G401.6 (cell line): ENCODE results near the gene KRTAP4-12.
"Not testable (repeated sequence)": the region's sequence is repeated elsewhere in the genome, so short reads cannot be mapped to it uniquely, and the experiment has no call there.

Source experiments
- FAIRE-seq: peaks from 2 replicates; lab custom pipeline; 2012; peaks lifted over from hg19 to GRCh38; lab: Jason Lieb, UNC

Gene KRTAP4-12

DNA sequence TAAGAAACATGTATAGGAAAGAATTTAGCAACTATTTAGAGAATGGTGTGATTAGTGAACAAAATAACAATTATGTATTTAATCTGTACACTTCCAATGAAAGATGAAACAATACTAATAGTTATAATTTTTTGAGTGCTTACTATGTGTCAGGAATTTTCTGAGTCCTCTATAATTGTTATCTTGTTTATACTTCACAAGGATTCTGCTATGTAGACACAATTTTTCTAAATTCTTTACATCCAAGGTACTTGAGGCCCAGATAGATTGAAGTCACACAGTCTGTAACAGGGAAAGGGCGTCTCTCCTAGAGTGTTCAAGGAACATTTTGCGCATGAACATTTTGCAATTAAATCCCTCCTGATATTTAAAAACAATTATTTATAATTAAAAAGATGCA, 1.1 kb upstream of the KRTAP4-12 start:
- FAIRE-seq: no peak

DNA sequence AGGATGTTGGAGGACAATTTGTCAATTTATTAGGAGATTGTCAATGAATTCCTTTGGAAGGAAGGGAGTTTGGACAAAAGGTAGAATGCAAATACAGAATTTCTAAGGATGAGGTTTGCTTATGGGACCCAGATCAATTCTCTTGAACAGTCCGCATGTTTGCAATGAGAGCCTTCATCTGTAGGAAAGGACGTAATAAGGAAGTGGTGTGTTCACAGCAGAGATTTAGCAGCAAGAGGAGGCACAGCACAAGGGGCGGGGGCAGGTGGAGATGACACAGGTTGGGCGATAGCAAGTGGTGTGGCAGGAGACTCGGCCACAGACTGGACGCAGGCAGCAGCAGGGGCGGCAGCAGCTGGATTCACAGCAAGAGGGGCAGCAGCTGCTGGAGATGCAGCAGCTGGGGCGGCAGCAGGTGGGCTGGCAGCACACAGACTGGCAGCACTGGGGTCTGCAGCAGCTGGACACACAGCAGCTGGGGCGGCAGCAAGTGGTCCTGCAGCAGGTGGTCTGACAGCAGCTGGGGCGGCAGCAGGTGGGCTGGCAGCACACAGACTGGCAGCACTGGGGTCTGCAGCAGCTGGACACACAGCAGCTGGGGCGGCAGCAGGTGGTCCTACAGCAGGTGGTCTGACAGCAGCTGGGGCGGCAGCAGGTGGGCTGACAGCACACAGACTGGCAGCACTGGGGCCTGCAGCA, 541 bp downstream of the KRTAP4-12 start:
- not testable (repeated sequence) for FAIRE-seq

DNA sequence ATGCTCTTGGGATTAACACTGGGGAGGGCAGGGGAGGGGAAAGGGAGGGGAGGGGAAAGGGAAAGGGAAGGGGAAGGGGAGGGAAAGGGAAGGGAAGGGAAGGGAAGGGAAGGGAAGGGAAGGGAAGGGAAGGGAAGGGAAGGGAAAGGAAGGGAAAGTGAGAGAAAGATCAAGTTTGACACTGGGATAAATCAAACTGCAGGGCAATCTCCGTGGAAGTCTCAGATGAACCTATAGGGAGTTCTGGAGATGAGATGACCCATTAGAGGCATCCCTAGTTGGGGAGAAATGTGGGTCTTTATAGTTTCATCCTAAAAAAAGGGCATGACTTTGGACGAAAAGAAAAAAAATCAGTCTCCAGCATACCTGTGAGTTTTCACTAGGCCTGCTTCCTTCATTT, 2.2 kb downstream of the KRTAP4-12 start:
- no peak for FAIRE-seq

DNA sequence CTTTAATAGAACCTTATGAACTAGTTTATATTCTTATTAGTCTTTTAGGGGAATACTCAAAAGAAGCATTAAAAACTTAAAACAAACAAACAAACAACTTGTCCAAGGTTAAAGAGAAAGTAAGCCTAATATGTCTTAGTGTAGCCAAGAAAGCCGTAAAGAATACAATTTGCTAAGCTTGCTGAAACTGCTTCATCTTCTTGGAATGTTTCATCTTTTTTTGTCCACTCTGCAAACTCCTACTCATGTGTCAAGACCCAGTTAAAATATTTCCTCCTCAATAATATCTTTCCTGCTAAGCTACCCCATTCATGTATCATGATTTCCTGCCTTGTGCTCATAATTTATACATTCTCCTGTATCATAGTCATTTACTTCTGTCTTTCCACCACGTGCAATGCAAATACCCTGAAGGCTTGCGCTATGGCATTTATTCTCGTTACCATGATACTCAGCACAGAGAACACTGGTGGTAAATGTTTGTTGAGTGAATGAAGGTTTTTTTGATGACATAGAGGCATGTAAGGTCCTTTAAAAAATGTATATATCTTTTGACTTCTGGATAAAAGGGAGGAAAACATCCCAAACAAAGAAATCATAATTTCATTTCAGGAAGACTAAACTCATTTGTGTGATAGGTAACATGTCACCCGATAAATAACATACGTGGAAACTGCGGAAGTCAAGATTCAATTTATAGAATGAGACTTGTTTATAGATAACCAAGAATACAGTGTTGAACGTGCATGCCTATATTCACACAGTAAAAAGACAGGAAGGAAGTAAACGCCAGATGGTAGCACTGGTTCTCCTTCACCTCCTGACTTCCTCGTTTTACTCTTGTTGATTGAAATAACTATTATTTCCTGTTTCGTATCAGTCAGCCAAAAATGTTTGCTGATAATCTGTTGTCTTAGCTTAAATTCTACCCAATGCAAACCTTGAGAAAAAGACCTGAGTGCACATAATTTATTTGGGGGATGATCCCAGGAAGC, 4.0 kb downstream of the KRTAP4-12 start:
- FAIRE-seq: peak; percentile 95

DNA sequence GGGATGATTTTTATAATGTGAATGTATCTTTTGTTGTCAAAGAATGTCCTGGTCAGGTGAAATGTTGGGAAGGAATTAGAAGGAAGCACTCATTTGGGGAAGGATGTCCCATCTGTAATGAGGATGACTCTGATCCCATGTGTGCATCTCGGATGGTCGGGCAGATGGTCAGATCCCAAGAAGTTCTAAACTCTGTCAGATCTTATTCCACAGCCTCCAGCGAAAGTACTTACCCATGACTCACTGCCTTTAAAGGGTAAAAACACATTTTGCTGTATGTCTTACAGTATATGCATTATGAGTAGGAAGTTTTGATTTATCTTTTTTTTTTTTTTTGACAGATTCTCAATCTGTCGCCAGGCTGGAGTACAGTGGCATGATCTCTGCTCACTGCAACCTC, 5.3 kb downstream of the KRTAP4-12 start:
- no peak for FAIRE-seq

DNA sequence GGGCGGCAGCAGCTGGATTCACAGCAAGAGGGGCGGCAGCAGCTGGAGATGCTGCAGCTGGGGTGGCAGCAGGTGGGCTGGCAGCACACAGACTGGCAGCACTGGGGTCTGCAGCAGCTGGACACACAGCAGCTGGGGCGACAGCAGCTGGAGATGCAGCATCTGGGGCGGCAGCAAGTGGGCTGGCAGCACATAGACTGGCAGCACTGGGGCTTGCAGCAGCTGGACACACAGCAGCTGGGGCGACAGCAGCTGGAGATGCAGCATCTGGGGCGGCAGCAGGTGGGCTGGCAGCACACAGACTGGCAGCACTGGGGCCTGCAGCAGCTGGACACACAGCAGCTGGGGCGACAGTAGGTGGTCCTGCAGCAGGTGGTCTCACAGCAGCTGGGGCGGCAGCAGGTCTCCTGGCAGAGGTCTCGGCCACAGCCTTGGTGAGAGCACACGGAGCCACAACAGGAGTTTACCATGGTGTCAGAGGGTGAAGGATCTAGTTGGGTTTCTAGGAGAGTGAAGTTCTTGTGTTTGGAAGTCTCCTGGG, 6.1 kb downstream of the KRTAP4-12 start, which contains the start of gene KRTAP4-11:
KRTAP4-11 (minus strand) TSS at position 528 of the 541 bp plus-strand sequence; CDS start at position 470, 58 bp downstream.
- not testable (repeated sequence) for FAIRE-seq

DNA sequence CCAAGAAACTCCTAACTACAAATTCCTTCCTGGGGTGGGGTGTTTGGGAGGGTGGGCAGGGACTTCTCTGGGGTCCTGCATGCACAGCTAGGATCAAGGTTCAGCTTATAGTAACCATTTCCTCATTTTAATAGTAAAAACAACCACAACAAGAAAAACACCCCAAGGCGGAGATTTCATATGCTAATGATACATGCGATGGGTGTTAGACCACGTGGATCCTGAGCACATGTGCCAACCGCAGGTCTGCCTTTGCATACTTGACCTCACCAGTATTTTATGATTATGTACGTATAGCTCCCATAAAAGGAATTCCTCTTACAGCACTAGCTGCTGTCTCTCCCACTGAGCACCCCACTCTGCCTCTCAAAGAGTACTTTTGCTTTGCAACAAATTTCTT, 7.7 kb downstream of the KRTAP4-12 start:
- FAIRE-seq: no peak

DNA sequence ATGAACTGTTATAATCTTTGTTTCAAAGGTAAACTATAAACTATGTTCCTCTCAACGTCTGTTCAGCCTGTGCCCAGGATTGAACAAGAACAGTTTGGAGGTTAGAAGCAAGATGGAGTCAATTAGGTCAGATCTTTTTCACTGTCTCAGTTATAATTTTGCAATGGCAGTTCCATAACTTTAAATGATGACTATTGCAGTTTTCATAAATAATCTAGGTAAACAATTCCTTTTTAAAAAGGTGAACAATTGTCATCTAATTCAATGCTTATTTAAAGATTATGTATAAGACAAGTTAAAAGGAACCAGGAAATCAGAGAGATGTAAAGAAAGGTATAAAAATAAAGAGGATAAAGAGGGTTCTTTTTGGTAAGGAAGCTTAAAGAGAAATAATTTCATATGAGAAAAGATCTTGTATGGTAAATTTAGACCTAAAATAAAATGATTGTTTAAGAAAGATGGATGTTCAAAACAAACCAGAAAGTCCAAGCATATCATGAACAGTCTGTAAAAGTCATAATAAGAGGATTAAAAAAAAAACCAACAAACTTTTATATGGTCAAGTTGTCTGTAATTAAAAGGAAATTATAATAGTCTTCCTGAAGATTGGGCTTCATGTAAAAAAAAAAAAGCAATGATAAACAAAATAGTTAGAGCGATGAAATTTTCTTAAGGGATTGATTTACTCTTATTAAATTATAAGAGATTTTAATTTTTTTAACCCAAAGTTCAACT, 12.7 kb downstream of the KRTAP4-12 start:
- no peak for FAIRE-seq

DNA sequence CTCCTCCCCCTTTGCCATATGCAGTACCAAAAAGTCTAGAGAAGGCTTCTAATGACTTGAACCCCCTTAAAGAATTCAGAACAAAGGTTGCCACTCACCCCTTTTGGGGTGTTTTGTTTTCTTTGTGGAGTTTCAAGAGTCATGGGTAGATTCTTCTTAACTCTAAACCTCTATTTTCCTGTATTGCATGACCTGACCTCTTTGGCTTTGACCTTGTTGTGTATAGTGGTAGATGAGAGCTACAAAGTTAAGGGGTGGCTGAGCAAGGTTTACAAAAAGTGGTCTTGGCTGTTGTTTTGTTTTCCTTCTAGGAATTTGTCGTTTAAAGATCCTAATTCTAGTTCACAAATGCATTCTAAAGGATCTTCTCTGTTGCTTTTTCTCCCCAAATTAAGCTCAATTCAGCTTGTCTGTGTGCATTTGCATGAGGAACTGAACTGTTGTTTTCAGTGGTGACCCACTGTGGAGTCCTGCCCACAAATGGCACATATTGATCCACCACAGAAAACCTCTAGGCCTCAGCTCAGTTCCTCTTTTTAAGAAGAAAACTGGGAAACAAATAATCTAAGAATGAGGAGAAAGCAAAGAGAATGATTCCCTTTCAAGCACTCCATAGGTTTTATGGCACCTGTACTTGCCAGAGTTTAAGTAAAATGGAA, 15.1 kb downstream of the KRTAP4-12 start:
- not testable (repeated sequence) for FAIRE-seq

DNA sequence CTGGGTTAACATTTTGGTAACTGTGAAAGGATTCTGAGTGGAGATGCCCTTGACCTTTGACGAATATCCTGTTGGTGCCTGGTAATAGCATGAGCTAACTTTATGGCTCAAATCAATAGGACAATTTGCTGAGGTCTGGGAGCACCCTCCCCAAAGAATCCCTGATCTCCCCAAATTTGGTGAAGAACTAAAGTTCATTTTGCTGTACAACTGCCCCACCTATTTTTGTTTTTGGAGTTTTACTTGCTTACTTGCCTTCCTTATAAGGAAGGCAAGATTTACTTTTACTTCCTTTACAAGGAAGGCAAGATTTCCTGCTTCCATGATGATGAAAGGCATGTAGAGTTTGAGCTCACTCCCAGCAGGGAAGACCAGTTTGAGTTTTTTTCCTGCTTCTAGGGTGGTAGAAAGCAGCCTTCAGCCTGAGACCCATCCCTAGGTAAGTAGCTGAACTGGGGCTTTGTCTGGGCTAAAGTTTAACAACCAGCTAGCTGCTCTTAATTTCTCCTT, 16.0 kb downstream of the KRTAP4-12 start:
- FAIRE-seq: no peak

DNA sequence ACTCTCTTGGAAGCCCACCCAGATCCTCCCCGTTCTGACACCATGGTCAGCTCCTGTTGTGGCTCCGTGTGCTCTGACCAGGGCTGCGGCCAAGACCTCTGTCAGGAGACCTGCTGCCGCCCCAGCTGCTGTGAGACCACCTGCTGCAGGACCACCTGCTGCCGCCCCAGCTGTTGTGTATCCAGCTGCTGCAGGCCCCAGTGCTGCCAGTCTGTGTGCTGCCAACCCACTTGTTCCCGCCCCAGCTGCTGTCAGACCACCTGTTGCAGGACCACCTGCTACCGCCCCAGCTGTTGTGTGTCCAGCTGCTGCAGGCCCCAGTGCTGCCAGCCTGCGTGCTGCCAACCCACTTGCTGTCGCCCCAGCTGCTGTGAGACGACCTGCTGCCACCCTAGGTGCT, 18.6 kb downstream of the KRTAP4-12 start, which contains the start of gene KRTAP4-9:
KRTAP4-9 (plus strand) TSS at position 43 of the 400 bp plus-strand sequence; CDS start at position 43, 0 bp downstream.
- FAIRE-seq: not testable (repeated sequence)

DNA sequence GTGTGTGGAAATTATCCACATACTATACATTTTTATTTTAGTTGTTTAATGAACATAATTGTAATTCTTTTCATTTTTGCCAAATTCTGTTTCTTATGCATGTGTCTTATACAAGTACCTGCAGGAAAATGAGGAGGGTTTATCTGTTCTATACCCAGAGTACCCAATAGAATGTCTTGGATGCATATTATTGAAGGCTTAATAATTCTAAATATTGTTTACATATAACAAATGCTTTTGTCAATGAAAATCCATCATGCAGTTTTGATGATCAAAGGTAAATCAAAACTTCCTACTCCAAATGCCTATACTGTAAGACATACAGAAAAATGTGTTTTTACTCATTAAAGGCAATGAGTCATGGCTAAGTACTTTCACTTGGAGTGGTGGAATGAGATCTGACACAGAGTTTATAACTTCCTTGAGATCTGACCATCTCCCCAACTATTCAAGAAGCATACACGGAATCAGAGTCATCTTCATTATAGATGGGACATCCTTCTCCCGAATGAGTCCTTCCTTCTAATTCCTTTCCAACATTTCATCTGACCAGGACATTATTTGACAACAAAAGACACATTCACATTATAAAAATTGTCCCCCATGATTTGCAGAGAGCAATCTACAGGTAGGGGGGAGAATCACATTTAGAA, 19.5 kb downstream of the KRTAP4-12 start:
- FAIRE-seq: peak; percentile 95

DNA sequence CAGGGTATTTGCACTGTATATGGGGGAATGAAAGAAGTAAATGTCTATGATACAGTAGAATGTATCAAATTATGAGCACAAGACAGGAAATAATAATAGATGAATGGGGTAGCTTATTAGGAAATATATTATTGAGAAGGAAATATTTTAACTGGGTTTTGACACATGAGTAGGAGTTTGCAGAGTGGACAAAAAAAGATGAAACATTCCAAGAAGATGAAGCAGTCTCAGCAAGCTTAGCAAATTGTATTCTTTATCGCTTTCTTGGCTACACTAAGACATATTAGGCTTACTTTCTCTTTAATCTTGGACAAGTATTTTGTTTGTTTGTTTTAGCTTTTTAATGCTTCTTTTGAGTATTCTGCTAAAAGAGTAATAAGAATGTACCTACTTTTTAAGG, 20.1 kb downstream of the KRTAP4-12 start:
- no peak for FAIRE-seq

DNA sequence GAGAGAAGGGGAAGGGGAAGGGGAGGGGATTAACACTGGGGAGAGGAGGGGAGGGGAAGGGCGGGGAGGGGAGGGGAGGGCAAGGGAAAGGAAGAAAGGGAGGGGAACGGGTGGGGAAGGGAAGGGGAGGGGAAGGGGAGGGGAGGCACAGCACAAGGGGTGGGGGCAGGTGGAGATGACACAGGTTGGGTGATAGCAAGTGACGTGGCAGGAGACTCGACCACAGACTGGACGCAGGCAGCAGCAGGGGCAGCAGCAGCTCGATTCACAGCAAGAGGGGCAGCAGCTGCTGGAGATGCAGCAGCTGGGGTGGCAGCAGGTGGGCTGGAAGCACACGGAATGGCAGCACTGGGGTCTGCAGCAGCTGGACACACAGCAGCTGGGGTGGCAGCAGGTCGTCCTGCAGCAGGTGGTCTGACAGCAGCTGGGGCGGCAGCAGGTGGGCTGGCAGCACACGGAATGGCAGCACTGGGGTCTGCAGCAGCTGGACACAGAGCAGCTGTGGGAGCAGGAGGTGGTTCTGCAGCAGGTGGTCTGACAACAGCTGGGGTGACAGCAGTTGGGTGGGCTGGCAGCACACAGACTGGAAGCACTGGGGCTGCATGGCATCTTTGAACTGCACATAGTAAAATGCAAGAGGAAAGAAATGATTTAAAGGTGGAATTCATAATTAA, 22.3 kb downstream of the KRTAP4-12 start, which contains the start of gene KRTAP4-16:
KRTAP4-16 (minus strand) TSS at position 624 of the 674 bp plus-strand sequence; CDS start at position 624, 0 bp downstream.
- no peak for FAIRE-seq

DNA sequence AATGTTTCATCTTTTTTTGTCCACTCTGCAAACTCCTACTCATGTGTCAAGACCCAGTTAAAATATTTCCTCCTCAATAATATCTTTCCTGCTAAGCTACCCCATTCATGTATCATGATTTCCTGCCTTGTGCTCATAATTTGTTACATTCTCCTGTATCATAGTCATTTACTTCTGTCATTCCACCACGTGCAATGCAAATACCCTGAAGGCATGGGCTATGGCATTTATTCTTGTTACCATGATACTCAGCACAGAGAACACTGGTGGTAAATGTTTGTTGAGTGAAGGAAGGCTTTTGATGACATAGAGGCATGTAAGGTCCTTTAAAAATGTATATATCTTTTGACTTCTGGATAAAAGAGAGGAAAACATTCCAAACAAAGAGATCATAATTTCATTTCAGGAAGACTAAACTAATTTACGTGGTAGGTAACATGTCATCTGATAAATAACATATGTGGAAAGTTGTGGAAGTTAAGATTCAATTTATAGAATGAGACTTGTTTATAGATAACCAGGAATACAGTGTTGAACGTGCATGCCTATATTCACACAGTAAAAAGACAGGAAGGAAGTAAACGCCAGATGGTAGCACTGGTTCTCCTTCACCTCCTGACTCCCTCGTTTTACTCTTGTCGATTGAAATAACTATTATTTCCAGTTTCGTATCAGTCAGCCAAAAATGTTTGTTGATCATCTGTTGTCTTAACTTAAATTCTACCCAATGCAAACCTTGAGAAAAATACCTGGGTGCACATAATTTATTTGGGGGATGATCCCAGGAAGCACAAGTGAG, 24.1 kb downstream of the KRTAP4-12 start:
- not testable (repeated sequence) for FAIRE-seq

DNA sequence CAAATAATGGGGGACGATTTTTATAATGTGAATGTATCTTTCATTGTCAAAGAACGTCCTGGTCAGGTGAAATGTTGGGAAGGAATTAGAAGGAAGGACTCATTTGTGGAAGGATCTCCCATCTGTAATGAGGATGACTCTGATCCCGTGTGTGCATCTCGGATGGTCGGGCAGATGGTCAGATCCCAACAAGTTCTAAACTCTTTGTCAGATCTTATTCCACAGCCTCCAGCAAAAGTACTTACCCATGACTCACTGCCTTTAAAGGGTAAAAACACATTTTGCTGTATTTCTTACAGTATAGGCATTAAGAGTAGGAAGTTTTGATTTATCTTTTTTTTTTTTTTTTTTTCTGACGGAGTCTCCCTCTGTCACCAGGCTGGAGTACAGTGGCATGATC, 25.5 kb downstream of the KRTAP4-12 start:
- FAIRE-seq: no peak

DNA sequence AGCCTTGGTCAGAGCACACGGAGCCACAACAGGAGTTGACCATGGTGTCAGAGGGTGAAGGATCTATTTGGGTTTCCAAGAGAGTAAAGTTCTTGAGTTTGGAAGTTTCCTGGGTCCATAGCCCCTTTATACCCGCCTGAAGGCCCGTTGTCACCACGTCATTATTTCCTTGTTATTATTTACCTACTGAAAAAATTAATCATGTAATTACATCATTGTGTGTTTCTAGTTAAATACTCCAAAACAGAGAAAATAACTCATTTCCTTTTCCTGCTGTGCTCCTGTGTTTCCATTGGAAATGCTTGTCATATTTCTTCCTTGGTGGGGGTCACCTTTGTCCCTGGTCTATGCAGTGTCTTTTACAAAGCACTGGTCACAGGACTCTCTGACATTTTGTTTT, 25.9 kb downstream of the KRTAP4-12 start, which contains the start of gene KRTAP4-8:
KRTAP4-8 (minus strand) TSS at position 101 of the 400 bp plus-strand sequence; CDS start at position 43, 58 bp downstream.
- peak; percentile 36 for FAIRE-seq

DNA sequence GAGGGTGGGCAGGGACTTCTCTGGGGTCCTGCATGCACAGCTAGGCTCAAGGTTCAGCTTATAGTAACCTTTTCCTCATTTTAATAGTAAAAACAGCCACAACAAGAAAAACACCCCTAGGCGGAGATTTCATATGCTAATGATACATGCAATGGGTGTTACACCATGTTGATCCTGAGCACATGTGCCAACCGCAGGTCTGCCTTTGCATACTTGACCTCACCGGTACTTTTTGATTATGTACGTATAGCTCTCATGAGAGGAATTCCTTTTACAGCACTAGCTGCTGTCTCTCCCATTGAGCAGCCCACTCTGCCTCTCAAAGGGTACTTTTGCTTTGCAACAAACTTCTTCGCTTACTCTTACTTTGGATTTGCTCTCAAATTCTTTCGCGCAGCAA, 27.9 kb downstream of the KRTAP4-12 start:
- no peak for FAIRE-seq
